IMR-90 (cell line): Measurements from ENCODE around the gene DNAJC30.
"Not testable (repeated sequence)": the region's sequence is repeated elsewhere in the genome, so short reads cannot be mapped to it uniquely, and the experiment has no call there.

ENCODE experiments used
- BHLHE40 ChIP-seq: fragments of 150-350 bp; IDR thresholded peaks from 2 replicates; pipeline ENCODE4 v1.6.1; 2016; ENCODE audit warnings: mild to moderate bottlenecking, low read depth, low read length
- CEBPB ChIP-seq: IDR thresholded peaks from 2 replicates; pipeline ENCODE4 v1.6.1; 2012; ENCODE audit warnings: low read depth, low read length, improper control_type of control experiment
- CTCF ChIP-seq: conservative IDR thresholded peaks from 2 replicates; pipeline ENCODE4 v1.5.1; 2012; ENCODE audit warnings: mild to moderate bottlenecking, low read depth, low read length, improper control_type of control experiment
- ELK1 ChIP-seq: fragments of 150-350 bp; IDR thresholded peaks from 2 replicates; pipeline ENCODE4 v1.6.1; 2016; ENCODE audit warnings: low read depth, mild to moderate bottlenecking, low read length, moderate library complexity, borderline replicate concordance
- MAFK ChIP-seq: IDR thresholded peaks from 2 replicates; pipeline ENCODE4 v1.6.1; 2012; ENCODE audit warnings: low read depth, low read length, improper control_type of control experiment
- MAZ ChIP-seq: IDR thresholded peaks from 2 replicates; pipeline ENCODE4 v1.6.1; 2012; ENCODE audit warnings: low read depth, mild to moderate bottlenecking, low read length, improper control_type of control experiment, moderate library complexity, borderline replicate concordance
- NFE2L2 ChIP-seq: fragments of 150-350 bp; IDR thresholded peaks from 2 replicates; pipeline ENCODE4 v1.6.1; 2016; ENCODE audit warnings: low read depth, mild to moderate bottlenecking, low read length
- POLR2A ChIP-seq: IDR thresholded peaks from 2 replicates; pipeline ENCODE4 v1.6.1; 2012; ENCODE audit warnings: mild to moderate bottlenecking, low read depth, low read length
- RAD21 ChIP-seq: IDR thresholded peaks from 2 replicates; pipeline ENCODE4 v1.6.1; 2012; ENCODE audit warnings: low read length, improper control_type of control experiment
- RCOR1 ChIP-seq: IDR thresholded peaks from 2 replicates; pipeline ENCODE4 v1.6.1; 2012; ENCODE audit warnings: mild to moderate bottlenecking, low read length, improper control_type of control experiment; ENCODE audit not compliant: insufficient replicate concordance
- RFX5 ChIP-seq: IDR thresholded peaks from 2 replicates; pipeline ENCODE4 v1.8.0; 2012; ENCODE audit warnings: low read depth, mild to moderate bottlenecking, low read length, moderate library complexity

DNA sequence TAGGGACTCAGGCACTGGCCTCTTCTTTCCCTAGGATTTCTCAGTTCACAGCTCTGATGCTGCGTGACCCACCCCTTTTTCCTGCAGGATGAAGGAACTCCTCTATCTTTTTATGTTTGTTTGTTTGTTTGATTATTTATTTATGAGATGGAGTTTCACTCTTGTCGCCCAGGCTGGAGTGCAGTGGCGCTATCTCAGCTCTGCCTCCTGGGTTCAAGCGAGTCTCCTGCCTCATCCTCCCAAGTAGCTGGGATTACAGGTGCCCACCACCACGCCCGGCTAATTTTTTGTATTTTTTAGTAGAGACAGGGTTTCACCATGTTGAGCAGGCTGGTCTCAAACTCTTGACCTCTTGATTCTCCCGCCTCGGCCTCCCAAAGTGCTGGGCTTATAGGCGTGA is 37.2 kb upstream of the DNAJC30 start:
- TF ChIP-seq CTCF, BHLHE40, RAD21, RFX5, RCOR1, ELK1, MAZ, POLR2A, NFE2L2, MAFK, CEBPB: not testable (repeated sequence)
